GM18498 (cell line): ENCODE results near the gene ATXN7L1.

Experiments
- ATAC-seq: cut with Tn5 transposase; IDR thresholded peaks from one replicate; pipeline ENCODE4 v1.9.1; 2021; ENCODE audit warnings: mild to moderate bottlenecking, moderate library complexity; ENCODE audit not compliant: unreplicated experiment

Gene ATXN7L1

DNA sequence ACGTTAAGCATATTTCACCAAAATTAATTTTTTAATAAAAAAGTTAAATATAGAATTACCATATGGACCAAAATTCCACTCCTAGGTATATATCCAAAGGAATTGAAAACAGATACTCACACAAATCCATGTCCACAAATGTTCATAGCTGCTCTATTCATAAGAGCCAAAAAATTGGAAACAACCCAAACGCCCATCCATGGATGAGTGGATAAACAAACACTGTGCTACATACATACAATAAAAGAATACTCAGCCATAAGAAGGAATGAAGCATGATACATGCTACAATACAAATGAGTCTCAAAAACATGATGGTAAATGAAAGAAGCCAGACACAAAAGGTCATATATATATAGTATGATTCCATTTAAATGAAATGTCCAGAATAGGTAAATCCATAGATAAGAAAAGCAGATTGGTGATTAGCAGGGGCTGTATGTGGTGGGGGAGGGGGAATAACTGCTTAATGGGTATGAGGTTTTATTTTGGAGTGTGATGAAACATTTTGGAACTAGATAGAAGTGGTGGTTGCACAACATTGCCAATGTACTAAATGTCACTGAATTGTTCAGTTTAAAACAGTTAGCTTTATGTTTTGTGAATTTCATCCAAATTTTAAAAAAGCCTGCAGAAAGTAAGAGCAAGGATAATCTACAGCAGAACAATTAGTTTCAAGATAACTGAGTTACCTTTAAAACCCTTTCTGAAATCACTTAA, 193.9 kb downstream of the ATXN7L1 start:
- ATAC-seq, result no peak

DNA sequence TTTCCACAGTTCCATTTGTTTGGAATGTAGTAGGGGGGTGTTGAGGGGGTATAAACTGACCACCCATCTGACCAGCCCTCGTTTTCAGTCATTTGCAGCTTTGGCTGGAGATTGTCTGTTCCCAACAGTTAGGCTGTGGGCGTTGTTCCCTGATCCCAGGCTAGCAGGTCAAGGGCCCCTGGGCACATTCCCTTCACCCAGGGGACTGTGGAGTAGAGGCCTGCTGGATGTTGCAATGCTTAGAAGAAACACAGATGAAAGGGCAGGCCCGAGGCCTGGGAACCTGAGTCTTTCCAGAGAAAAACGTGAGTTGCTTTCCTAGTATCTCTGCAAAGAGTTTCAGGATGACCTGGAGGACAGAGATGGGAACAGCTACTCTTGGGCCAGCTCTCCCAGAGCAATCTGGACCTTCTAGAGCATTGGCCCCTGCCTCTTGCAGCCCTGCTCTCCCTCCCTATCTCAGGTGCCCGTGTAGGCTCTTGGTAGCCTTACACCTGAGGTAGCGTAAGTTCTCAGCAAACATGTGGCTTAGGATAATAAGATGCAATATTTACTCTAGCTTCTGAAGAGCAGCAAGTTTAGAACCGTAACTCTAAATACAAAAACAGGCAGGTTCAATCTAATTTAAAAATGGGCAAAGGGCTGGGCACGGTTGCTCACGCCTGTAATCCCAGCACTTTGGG, 195.8 kb downstream of the ATXN7L1 start:
- ATAC-seq, result no peak

- peak; percentile 56 for ATAC-seq
Observed at GRCh38 chr7:105678811-105679495, 197.4 kb downstream of the ATXN7L1 start.

DNA sequence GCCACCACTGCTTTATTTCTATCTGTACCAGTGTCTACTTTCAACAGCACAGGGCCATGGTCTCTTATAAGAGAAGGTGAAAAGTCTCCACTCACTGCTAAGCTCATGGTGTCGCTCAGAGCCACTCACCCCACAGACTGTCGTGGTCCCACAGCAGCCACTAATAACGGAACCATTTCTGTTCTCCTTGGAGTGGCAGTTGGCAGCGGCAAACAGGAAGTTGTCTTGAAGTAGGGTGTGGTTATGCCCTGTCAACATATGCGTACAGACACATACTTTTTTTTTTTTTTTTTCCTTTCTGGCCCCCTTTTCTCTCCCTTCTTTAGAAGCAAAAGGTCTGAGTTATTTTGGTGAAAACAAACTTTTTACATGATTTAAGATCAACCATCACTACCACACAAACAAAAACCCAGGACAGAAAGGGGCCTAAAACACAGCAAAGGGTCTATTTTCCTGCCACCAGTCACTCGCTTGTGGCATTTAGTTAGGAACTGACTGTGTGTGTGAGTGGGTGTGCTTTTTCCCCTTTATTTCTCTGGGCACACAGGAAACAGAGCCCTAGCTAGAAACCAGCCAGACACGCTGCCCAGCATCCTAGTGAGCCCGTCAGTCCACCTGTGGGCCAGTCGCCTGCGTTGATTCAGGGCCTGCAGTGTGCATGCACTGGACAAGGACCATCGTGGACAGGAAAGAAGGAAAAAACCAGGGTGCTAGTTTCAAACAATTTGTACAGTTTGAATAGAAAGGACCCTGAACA, 198.4 kb downstream of the ATXN7L1 start:
- ATAC-seq, result no peak

DNA sequence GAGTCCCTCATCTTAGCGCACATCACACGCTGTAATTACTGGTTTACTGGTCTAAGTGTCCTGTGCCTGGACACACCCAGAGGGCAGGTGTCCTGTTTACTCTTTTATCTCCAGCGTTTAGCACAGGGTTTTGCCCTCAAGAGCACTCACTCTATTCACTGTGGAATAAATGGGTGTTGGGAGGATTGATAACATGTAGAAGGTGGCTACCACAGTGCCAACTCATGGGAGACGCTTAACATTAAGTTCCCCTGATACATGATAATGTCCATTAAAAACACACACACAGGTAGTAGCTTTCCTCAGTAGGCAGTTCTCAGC, 199.0 kb downstream of the ATXN7L1 start:
- ATAC-seq, result no peak

GRCh38 chr7:105675934-105676371, 200.4 kb downstream of the ATXN7L1 start:
- no peak for ATAC-seq

- ATAC-seq, result no peak
Observed at GRCh38 chr7:105674200-105674920, 202.0 kb downstream of the ATXN7L1 start.

GRCh38 chr7:105673367-105674084, 202.9 kb downstream of the ATXN7L1 start:
- no peak for ATAC-seq

DNA sequence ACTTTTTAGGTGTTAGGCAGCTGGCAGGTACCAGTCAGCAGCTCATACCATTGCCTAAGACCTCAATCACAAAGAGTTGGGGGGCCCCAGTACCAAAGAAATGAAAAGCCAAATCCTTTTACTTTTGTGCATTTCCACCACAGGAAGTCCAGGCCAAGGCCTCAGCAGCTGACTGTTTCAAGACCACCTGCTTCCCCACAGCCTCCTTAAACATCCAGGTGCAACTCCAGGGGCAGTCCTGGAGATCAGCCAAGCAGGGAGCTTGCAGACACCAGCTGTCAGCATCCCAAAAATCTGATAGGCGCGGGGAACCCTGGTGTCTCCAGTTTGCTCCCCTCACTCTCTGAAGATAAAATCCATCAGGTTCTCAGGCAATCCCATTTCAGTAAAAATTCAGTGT, 203.6 kb downstream of the ATXN7L1 start:
- ATAC-seq, result no peak

DNA sequence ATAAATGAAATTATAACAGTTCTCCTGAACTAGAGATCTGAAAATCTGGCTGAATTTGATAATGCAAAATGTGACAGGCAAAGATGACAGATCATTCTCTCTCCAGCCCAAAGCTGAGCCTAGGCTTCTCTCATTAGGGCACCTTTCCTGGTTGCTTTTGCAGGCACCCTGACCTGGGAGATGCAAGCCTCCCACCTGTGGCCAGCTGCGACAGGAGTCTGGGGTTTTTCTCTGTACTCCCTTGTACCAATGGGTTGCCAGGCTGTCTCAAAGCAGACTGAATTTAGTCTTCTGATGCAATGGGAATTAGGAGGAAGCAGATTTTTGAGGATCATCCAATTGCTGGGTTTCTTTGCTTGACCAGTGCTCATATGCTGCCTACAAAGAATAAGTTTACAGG, 210.1 kb downstream of the ATXN7L1 start:
- ATAC-seq, result no peak

GRCh38 chr7:105665684-105666083, 210.7 kb downstream of the ATXN7L1 start:
- ATAC-seq, result no peak

DNA sequence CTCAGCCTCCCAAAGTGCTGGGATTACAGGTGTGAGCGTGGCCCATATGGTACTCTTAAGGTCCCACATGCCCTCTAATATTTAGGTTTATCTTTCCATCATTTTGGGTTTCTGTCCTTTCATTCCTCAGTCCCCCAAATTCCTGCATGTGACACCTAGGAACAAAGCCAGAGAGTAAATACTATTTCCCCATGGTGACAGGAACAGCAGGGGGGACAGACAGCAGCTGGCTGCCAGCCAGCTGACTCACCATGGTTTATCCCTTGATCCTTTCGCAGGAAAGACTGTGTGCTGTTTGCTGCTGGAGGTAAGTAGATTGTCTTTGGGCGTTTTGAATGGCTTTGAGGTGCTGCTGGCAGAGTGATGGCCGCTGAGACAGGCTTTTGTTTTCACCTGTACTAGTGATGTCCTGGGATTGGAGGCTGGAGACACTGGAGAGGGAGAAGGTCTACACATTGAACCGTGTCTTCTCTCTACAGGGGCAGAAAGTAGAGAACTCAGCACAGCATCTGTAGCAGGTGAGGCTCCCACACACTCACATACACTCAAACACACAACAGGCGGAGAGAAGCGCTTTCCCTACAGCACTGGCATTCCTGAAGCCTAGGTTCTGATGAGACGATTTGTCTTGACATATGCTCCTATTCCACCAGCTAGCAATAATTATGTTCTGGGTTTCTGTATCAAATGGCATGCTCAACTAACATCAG, 211.4 kb downstream of the ATXN7L1 start:
- ATAC-seq, result no peak

GRCh38 chr7:105662998-105663397, 213.4 kb downstream of the ATXN7L1 start:
- no peak for ATAC-seq

GRCh38 chr7:105661625-105662024, 214.8 kb downstream of the ATXN7L1 start:
- ATAC-seq, result no peak

DNA sequence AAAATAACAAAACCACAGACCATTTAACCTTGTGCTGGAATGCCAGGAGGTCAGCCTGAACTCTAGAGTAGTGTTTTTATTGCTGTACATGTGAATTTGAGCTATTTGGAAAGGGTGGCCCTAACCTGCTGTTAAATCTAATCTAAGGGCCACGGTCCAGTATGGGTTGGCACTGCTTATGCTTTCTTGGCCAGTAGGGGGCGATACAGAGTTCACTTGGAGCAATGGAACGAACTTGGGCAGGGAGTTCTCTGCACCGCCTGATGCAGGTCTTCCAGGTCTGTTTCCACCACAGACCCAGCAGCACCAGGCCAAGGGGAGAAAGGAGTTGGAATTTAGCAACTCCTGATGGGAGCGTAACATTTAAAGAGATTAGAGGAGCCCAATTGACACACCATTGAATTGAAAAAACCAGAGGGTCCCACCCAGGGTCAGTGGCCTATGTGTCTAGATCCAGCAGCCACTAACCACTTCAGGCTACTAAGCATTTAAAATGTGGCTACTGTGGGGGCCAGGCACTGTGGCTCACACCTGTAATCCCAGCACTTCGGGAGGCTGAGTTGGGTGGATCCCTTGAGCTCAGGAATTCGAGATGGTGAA, 219.4 kb downstream of the ATXN7L1 start:
- peak; percentile 49 for ATAC-seq

DNA sequence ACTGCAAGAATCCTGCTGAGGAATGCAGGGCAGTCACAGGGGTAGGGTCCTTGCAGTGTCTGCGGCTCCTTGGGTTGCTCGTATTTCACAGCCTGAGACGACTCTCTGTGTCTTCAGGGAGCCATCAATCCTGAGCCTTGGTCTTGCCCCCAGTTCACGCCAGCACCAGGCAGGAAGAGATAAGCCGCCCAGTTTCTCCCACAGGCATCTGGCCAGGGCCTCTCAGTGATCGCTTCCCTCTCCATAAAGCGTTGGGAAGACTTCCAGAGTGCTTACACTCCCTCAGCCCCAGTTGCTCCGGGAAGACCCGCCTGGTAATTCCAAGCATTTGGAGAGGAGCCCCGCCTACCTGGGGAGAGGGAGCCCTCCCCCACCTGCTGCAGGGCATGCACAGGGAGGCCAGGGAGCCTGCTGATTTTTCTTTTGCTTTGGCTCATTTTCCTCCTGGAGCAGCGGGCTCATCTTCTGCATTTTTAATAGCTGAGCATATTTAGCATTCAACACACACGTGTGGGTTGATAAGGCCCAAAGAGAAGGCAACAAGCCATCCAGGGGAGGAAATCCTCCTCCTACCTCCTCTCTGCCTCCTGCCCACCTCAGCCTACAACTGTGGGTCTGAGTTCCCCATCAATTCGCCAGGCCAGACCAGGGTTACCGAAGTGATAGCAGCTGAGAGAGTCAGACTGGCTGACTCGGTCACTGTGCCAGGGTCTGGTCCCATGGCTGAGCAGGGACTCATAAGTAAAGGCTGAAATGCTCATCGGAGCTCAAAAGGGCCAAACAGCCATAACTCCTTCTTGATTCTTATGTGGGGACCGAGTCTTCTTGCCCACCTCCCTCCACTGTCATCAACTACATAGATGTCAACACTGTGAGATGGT, 220.7 kb downstream of the ATXN7L1 start:
- ATAC-seq, result no peak

DNA sequence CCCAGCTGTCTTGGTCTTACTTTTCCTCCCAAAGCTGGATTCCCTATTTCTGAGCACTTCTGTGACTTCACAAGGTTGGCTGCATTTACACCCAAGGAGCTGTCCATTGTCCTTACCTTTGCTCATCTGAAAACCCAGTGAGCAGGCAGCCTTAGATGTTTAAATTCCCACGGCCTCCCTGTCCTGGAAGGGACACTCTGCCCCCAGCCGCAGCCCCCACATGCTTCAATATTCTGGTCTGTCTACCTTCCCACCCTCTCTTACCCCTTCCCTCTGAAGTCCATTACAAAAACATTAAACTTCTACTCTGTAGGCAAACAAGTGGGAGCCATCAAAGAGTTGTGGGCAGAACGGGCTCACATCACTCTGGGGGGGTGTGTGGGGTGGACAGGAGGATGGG, 221.3 kb downstream of the ATXN7L1 start:
- no peak for ATAC-seq

DNA sequence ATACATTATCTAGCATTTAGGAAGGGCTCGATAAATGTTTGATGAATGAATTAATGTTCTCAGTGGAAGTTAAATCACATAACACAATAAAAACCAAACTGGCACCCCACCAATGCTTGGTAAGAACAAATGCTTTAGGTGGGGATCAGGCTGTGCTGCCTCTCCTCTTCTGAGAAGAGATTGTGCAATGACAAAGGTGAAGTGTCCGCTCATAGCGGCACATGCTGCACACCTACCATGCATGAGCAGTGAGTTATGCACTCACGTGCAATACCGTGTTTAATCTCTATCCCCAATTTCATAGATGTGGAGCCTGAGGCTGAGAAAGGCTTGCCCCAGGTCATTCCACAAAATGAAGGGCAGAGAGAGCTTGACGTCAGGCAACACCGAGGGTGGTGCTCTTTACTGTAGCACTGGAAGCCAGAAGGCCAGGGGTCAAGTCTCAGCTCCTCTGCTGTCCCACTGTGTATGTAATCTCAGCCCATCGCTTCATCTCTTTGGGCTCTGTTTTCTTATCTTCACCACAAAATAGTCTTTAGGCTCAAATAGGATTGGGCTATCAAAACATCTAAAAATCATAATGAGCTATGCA, 222.2 kb downstream of the ATXN7L1 start:
- no peak for ATAC-seq
